HG03097 (cell line): ENCODE results near the gene CPZ.

Experiments used
- ATAC-seq: cut with Tn5 transposase; IDR thresholded peaks from one replicate; pipeline ENCODE4 v1.9.1; 2021; ENCODE audit not compliant: unreplicated experiment, low FRiP score

The CPZ gene

DNA sequence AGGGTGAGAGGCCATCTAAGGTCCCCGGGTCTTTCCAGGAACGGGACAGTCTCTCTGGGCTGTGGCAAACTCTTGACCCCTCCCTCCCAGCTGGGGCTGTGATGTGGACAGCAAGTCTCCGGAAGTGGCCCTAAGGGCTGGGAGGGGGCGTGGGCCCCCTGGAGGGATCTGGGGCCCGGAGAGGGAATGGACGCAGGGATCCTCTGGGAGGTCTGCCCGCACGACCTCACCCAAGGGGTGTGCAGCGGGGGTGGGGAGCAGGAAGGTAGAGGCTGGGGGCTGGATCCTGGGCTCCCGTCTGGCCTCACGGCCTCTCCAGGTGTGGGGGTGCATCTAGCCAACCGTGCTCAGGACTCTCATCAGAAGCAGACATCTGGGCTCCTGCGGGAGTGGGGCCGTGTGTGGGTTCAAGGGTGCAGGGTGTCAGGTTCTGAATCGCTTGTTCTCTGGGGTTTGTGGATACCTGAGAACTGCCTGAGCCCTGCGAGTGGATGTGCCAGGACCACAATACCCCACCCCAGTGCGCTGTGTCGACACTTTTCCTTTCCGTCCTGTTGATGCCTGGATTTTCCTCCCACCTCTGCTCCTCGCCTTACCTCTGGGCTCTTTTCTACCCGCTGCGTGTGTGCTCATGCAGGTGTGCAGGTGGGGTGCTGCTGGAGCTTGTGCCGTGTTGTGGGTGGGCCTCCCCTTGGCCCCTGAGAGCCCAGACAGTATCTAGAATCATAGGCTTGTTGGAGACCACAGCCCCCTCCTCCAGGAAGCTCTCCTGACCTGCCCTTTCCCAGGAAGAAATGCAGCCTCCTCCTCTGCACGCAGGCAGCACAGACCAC is 915 bp downstream of the CPZ start:
- ATAC-seq: no peak

DNA sequence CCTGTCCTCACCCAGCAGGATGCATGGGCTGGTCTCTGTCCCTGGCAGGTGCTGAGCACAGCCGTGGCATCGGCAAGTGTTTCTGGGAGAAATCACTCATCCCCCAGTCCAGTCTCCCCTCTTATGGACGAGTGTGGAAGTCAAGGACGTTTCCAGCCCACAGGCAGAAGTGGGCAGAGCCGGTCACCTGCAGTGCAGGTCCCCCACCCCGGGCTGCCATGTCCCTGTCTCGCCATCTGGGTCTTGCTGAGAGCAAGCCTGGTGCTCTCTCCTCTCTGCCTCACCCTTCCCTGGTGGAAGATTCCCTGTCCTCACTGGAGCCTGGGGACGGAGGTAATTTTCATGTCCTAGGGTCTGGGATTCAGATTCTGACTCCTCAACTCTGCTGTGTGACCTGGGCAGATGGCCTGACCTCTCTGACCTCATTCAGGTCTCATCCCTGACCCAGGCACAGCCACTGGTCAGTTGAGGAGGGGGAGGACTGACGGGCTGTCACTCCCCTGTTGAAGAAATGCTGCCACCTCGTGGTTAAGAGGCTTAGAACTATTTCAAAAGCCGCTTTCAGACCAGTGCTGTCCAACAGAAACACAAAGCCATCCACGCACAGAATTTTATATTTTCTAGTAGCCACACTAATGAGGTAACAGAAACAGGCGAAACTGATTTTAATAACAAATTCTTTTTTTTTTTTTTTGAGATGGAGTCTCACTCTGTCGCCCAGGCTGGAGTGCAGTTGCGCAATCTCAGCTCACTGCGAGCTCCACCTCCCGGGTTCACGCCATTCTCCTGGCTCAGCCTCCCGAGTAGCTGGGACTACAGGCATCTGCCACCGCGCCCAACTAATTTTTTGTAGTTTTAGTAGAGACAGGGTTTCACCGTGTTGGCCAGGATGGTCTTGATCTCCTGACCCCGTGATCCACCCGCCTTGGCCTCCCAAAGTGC is 1.8 kb downstream of the CPZ start:
- no peak for ATAC-seq

DNA sequence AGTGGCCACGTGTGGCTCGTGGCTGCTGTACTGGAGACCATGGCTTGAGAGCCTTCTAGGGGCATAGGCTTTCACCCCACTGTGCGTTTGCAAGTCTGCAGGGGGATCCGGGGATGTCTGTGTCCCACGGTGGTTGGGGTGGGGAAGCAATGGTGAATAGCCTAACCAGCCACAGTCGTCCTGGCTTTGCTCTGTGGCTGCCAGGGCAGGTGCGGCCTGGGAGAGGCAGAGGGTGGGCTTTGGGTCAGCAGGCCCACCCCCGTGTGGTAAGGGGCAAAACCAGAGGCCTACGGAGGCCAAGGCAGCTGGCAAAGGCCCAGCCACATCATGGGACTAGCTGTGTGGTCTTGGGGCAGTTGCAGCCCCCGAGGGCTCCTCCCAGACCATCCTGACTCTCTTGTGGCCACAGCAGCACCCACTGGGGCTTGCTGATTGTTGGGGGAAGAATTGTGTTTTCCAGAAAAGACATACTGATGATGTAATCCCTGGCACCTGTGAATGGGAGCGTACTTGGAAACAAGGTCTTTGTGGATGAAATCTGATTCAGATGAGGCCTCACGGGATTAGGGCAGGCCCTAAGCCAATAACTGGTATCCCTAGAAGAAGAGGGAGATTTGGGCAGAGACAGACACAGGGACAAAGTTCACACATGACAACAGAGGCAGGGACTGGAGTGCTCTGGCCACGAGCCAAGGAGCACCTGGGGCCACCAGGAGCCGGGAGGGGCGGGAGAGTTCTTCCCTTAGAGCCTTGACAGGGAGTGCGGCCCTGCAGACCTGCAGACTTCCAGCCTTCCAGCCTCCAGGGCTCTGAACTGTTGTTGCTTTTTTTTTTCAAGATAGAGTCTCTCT is 2.9 kb downstream of the CPZ start:
- ATAC-seq: no peak

DNA sequence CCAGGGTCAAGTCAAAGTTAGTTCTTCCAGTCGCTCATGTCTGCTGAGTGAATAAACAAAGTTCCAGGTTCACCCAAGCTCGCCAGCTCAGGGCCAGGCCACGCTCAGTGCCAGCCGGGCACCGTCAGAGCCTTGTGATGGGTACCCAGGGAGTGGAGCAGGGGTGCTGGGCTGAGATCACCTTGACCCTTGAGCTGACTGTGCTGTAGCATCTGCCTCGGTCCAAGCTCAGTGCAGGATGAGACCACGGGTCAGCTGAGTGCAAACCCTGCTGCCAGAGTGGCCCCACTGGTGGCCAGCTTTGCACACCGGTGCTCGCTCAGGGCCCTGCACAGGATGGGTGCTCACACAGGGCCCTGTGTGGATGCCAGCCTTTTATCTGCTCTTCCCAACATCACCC is 4.3 kb downstream of the CPZ start:
- no peak for ATAC-seq

DNA sequence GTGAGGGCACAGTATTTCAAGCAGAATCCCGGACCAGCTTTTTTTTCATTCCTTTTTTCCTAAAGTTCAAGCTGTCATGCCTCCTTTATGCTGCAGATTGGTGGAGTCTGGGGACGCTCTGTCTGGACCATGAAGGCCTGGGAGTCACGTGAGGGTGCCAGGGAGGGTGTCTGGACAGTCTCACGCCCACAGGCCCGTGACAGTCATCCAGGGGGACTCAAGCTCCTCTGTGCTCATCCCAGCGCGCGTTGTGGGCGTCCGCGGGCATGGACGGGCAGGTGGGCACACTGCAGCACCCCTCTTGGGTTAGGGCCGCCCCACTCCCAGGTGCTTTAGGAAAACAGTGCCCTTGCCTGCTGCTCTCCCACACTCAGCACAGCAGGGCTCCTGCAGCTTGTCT is 4.8 kb downstream of the CPZ start:
- no peak for ATAC-seq

DNA sequence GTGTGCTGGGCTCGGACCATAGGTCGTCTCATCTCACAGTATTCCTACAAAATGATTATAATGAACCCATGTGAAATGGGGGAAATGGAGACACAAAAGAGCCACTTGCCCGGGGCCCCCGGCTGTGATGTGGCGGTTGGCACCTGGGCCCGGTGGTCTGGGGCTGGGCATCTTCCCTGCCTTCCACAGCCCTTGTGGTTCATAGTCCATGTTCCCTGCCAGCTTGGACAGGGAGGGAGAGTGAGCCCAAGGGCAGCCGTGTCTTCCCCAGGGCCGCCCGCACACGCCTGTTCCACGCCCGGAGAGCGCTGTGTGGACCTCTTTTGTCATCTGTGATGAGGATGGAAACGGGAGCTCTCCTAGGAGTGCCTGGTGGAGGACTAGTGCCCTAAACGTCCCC is 5.2 kb downstream of the CPZ start:
- ATAC-seq: no peak

DNA sequence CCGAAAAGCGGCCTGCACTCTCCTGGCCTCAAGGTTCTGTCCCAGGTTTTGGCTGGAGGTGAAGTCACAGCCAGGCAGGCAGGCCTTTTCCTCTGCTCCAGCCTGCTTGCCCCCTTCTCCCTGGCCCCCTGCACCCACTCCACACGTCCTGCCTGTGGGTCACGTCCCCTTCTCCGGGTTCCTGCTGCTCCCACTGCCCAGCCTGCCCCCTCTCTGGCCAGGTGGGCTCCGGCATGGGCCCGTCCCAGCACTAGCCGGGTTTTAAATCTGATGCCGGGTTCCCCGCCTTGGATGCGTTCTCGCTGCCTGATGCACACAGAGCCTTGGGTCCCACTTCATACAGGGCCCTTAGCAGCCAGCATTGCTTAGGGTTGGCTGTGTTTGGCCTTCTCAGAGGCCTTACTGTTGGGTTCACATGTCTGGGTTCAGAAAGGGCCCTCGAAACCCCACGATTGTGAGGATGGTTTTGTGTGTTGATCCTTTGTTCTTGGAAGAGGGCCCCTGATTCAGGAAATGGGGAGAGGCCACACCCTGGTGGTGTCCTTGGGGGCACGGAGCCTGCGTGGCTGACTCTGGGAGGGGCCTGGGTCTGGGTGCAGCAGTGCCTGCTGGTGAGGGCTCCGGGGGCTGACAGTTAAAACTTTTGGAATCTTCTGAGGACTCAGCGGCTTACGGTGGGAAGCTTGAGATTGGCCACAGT is 6.0 kb downstream of the CPZ start:
- no peak for ATAC-seq

DNA sequence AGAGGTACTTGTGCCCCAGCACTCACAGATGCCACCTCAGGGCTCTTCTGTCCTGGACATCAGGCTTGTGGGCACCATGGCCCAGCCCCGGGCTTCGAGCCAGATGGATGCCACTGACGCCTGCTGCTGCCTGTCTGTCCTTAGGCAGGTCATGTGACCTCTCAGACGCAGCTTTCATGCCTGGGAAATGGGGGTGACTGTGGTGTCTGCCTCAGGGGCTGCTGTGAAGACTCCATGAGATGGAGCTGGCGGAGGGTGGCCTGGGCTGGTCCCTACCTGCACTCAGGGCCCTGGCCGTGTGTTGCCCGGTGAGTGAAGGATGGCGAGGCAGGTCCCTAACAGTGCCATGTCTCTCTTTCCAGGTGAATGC is 6.5 kb downstream of the CPZ start:
- ATAC-seq: no peak

DNA sequence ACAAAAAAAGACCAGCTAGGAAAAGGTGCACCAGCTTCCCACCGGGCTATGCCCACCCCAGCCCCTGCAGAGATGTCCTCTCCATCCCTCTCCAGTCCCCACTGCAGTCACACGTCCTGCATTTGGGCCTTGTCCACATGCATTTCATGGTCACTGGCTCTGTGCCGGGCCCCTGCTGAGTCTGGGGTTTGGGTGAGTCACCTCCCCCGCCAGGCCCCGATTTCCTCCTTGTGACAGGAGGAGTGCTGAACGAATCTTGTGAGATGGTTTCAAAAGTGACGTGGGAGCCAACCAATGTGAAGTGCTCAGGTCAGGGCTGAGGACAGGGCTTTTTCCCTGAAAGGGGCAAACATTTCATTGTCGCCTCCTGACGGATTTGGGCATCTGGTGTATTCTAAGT is 7.1 kb downstream of the CPZ start:
- ATAC-seq: no peak

DNA sequence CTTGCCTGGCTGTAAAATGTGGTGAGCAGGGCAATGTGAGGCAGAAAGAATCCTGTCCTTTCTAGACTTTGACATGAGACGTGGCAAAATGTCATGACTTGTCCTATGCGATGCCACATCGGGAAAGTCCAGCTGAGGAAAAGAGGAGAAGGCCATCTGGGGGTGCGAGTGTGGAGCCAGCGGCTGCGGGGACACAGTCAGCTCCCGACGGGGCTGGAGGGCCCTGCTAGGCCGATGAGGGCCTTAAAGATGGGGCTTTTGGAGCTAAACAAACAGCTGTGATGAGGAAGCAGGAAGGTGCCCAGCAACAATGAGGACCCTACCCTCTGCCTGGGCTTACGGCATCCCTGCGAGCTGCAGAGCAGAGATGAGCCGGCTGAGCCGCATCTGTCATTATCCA is 7.7 kb downstream of the CPZ start:
- ATAC-seq: no peak

DNA sequence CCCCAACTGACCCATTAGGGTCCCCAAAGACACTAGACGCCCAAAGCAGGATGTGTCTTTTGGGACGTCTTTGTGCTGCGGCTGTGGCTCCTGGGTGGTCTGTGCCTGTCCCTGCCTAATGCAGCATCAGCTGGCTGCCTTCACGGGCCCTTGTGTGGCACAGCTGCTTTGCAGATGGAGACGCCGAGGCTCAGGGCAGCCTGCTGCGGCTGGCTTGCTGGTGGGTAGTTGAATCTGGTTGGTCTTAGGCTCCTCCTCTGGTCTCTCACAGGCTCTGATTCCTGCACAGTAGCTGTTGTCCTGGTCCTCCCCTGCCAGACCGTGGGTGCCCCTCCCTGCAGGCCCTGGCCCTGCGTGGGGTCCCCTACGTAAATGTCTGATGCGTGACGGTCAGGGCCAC is 8.1 kb downstream of the CPZ start:
- ATAC-seq: no peak

DNA sequence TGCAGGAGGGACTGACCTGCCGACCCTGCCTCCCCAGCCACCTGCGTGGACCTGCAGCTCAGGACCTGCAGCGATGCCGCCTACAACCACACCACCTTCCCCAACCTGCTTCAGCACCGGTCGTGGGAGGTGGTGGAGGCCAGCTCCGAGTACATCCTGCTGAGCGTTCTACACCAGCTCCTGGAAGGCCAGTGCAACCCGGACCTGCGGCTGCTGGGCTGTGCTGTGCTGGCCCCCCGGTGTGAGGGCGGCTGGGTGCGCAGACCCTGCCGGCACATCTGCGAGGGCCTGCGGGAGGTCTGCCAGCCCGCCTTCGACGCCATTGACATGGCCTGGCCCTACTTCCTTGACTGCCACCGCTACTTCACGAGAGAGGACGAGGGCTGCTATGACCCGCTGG is 8.5 kb downstream of the CPZ start:
- no peak for ATAC-seq

DNA sequence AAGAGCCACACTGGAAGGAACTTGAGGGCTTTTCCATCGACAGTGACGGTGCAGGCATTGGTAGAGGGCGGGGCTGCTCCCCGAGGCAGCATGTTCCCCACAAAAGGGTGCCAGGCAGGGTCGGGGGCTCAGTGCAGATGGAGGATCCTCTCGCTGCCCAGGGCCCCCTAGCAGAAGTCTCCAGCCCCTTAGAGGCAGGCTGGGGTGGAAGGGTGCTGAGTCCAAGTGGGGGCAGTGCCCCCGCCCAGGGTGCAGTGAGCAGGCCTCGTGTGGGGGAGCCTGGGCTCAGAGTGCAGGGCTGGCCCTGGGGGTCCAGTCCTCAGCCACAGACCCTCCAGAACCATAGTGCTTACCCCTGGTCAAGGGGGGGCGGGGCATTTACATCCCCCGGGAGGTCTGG is 9.0 kb downstream of the CPZ start:
- no peak for ATAC-seq

DNA sequence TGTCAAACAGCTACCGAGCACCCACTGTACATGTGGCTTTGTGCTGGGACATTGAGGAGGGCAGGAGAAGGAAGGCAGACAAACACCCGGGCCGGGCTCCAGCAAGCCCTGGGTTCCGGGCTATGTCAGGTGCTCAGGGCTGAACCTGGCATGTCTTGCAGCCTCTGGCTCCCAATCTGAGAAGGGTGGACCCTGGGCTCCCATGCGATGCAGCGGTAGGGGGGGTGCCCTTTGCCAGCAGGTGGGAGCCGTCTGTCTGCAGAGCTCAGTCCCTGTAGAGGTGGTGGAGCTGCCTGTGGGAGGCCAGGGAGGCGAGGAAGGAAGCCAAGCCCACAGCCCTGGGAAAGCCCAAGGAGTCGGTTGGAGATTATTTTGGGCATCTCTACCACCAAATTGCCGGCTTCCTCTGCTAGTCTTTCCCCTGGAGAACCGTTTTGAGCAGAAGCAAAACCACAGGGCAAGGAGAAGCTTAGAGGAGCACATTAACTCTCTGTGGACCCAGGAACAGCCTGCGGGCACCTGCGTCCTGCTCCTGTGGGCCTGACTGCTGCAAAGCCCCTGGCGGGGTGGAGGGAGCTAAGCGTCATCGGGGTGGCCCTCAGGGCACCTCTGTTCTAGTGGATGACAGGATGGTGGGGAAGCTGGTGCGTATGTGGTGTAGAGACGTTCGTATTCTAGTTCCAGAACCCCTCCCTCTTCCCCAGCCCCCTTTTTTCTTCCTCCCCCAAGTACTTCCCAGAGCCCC is 10.3 kb downstream of the CPZ start:
- ATAC-seq: no peak

DNA sequence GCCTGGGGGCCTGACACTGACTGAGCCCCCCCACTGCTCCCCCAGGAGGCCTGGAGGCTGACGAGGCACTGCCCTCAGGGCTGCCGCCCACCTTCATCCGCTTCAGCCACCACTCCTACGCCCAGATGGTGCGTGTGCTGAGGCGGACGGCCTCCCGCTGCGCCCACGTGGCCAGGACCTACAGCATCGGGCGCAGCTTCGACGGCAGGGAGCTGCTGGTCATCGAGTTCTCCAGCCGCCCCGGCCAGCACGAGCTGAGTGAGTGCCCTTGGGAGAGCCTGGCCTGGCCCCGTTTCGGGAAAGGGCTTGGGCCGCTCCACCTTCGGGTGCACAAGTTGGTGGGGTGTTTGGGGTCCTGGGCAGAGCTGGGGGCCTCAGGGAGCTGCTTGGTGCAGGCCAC is 11.4 kb downstream of the CPZ start:
- ATAC-seq: no peak

DNA sequence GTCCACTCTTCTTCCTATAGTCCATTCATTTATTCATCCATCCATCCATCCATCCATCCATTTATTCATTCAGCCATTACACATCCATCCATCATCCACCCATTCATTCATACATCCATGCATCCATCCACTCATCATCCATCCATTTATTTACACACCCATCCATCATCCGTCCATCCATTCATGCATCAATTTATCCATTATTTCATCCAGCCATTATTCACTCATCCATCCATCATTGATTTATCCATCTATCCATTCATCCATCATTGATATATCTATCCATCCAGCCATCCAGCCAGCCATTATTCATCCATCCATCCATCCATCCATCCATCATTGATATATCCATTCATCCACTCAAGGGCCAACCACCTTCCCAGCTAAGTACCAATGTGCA is 12.7 kb downstream of the CPZ start:
- ATAC-seq: no peak

DNA sequence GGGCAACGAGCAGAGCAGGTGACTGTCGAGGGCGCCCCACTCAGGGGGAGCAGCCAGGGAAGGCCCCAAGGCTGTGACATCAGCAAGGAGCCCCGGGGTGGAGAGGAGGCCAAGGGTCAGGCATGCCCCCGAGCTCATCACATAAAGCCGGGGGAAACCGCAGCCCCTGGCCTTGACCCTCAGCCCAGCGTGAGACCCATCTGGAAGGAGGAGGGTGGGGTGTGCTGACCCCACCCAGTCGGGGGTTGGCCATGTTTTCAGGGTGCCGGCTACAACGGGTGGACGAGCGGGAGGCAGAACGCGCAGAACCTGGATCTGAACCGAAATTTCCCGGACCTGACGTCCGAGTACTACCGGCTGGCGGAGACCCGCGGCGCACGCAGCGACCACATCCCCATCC is 13.9 kb downstream of the CPZ start:
- ATAC-seq: no peak

DNA sequence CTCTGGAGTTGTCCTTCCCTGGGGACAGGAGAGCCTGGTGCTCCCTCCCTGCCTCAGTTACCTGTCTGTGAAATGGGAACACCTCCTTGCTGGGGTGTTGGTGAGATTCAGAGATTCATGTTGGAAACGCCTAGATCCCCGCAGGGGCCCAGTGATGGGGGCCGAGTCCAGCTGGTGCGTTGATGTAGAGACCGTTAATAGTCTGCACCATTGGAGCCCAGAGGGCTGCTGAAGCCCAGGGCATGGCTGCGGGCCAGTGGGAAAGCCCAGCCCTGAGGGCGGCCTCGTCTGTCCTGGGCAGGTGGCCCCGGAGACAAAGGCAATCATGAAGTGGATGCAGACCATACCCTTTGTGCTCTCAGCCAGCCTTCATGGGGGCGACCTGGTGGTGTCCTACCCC is 14.4 kb downstream of the CPZ start:
- ATAC-seq: no peak

DNA sequence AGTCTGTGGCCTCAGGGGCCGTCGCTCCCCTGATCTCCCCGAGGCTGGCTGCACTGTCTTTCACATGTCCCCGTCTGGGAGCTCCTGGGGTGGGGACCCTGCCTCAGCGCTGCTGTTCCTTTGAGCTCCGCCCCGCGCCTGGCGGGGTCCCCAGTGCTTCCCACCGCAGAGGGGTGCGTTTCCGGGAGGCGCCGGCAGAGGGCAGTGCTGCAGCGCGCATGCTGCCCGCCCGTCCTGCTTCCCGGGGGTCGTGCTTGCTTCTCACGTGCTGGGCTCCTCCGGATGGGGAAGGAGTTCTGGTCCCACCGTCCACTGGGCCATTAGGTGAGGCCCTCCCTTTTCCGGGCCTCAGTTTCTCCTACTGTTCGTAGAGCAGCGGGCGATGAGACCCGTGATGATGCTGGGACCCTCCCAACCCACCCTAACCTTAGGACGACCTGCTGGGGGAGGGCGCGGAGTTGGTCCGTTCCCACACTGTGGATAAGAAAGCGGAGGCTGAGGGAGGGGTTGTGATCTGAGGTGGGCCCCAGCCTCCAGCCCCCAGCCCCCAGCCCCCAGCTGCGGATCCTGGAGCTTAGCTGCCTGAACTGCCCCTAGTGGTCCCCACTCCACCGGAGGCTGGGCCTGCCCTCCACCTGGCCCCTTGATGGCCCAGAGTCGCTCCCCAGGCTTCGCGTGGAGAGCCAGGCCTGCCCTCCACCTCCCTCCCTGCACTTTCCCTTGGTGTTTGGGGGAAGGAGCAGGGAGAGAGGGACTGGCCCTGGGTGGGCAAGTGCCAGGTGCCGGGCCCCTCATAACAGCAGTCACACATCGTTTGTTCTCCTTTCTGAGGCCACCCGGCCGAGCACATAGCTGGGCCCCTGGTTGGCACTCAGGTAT is 15.3 kb downstream of the CPZ start:
- ATAC-seq: no peak
